MM.1S (cell line): ENCODE results near the gene EDC3.

Source experiments
- DNase-seq: peaks from one replicate; pipeline ENCODE4 v3.0.0-alpha.2; 2015
- H2AFZ ChIP-seq: fragments of 300-600 bp; sonication (generic); 2 replicates; pipeline ENCODE4 v1.6.0; 2016; ENCODE audit warnings: antibody characterized with exemption, low read length
- H3F3A ChIP-seq: fragments of 300-600 bp; sonication (generic); 2 replicates; pipeline ENCODE4 v1.6.1; 2016; ENCODE audit warnings: mild to moderate bottlenecking, antibody characterized with exemption, low read length, moderate library complexity, mixed read lengths; ENCODE audit not compliant: insufficient read depth
- H3K27ac ChIP-seq: fragments of 300-600 bp; sonication (generic); 2 replicates; pipeline ENCODE4 v1.5.1; 2016; ENCODE audit warnings: mild to moderate bottlenecking, low read length
- H3K27me3 ChIP-seq: fragments of 300-600 bp; sonication (generic); replicated peaks from 2 replicates; pipeline ENCODE4 v1.6.0; 2016; ENCODE audit warnings: low read length; ENCODE audit not compliant: insufficient read depth
- H3K36me3 ChIP-seq: fragments of 300-600 bp; sonication (generic); replicated peaks from 2 replicates; pipeline ENCODE4 v1.6.1; 2016; ENCODE audit warnings: mild to moderate bottlenecking, low read length, mixed read lengths; ENCODE audit not compliant: insufficient read depth
- H3K4me1 ChIP-seq: fragments of 300-600 bp; sonication (generic); 2 replicates; pipeline ENCODE4 v1.6.1; 2016; ENCODE audit warnings: low read length, mixed read lengths
- H3K4me2 ChIP-seq: fragments of 300-600 bp; sonication (generic); 2 replicates; pipeline ENCODE4 v1.6.0; 2016; ENCODE audit warnings: low read depth, low read length
- H3K4me3 ChIP-seq: fragments of 300-600 bp; sonication (generic); 2 replicates; pipeline ENCODE4 v1.5.1; 2016; ENCODE audit warnings: low read length, mixed read lengths
- H3K79me2 ChIP-seq: fragments of 300-600 bp; sonication (generic); 2 replicates; pipeline ENCODE4 v1.6.1; 2016; ENCODE audit warnings: mixed run types, low read length, mixed read lengths
- H3K9ac ChIP-seq: fragments of 300-600 bp; sonication (generic); 2 replicates; pipeline ENCODE4 v1.6.1; 2016; ENCODE audit warnings: low read length, mixed read lengths
- H3K9me2 ChIP-seq: fragments of 300-600 bp; sonication (generic); replicated peaks from 2 replicates; pipeline ENCODE4 v1.6.1; 2016; ENCODE audit warnings: mild to moderate bottlenecking, low read length, mixed read lengths; ENCODE audit not compliant: insufficient read depth
- H3K9me3 ChIP-seq: fragments of 300-600 bp; sonication (generic); replicated peaks from 2 replicates; pipeline ENCODE4 v1.6.1; 2016; ENCODE audit warnings: mild to moderate bottlenecking, low read length, mixed read lengths; ENCODE audit not compliant: insufficient read depth
- H4K20me1 ChIP-seq: fragments of 300-600 bp; sonication (generic); 2 replicates; pipeline ENCODE4 v1.6.1; 2016; ENCODE audit warnings: mild to moderate bottlenecking, low read length, moderate library complexity, mixed read lengths; ENCODE audit not compliant: insufficient read depth
- EZH2 ChIP-seq: fragments of 300-600 bp; sonication (generic); optimal IDR thresholded peaks from 2 replicates; pipeline ENCODE3; 2017; ENCODE audit warnings: low read depth, mild to moderate bottlenecking, antibody characterized with exemption, low read length, mixed read lengths
- EZH2phosphoT487 ChIP-seq: fragments of 300-600 bp; sonication (generic); IDR thresholded peaks from 2 replicates; pipeline ENCODE4 v1.6.1; 2018; ENCODE audit warnings: antibody characterized with exemption, low read length
- TF ChIP-seq, protein P1 (sequence below): fragments of 300-600 bp; sonication (generic); IDR thresholded peaks from 2 replicates; pipeline ENCODE4 v1.5.1; 2016; ENCODE audit warnings: antibody characterized with exemption, low read length, mixed read lengths

EDC3 gene

DNA sequence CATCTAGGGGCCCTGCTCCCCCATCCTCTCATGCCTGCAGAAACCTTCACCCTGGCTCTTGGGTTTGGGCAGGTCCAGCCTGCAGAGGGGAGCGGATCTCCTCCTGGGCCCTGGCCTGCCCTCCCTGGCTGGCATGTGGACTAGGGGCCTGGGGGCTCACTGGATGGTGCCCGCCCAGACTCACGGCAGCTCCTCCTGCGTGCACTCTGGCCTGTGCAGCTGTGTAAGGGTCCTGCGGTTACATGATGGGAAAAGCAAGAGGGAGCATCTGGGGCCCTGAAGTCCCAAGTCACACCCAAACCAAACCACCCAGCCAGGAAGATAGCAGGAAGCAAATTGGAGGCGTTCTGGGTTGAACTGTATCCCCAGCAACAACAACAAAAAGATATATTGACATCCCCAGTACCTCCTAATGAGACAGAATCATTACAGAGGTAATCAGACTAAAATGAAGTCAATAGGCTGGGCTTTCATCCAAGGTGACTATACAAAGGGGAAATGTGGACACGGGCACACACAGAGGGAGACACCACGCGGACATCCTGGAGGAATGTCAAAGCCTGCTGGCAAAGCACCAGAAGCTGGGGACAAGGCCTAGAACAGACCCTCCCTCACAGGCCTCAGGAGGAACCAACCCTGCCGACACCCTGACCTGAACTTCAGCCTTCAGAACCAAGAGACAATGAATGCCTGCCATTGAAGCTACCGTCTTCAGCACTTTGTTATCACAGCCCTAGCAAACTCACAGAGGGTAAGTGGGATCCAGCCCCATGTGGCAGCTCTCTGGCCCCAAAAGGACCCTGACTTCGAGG is 90.6 kb downstream of the EDC3 start:
- Histone ChIP-seq H3K9me3 (no peaks in the 10 kb centered on the region), H4K20me1 (no peaks in the 10 kb centered on the region), H3K27ac (no peak overlapping the region), H3F3A (no peaks in the 10 kb centered on the region), H3K4me3 (no peak overlapping the region), H3K4me2 (no peak overlapping the region), H3K4me1 (peaks cover 5% of the 10 kb centered on the region; the same call in 1 of the 2 replicates), H3K9ac (no peak overlapping the region), H3K27me3 (no peaks in the 10 kb centered on the region), H2AFZ (no peak overlapping the region), H3K36me3 (no peaks in the 10 kb centered on the region), H3K79me2 (no peaks in the 10 kb centered on the region), H3K9me2 (no peaks in the 10 kb centered on the region)
- TF ChIP-seq EZH2phosphoT487: no peak
- TF ChIP-seq, protein P1, sequence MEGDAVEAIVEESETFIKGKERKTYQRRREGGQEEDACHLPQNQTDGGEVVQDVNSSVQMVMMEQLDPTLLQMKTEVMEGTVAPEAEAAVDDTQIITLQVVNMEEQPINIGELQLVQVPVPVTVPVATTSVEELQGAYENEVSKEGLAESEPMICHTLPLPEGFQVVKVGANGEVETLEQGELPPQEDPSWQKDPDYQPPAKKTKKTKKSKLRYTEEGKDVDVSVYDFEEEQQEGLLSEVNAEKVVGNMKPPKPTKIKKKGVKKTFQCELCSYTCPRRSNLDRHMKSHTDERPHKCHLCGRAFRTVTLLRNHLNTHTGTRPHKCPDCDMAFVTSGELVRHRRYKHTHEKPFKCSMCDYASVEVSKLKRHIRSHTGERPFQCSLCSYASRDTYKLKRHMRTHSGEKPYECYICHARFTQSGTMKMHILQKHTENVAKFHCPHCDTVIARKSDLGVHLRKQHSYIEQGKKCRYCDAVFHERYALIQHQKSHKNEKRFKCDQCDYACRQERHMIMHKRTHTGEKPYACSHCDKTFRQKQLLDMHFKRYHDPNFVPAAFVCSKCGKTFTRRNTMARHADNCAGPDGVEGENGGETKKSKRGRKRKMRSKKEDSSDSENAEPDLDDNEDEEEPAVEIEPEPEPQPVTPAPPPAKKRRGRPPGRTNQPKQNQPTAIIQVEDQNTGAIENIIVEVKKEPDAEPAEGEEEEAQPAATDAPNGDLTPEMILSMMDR: no peak
- TF ChIP-seq EZH2: no peak
- no peak for DNase-seq

DNA sequence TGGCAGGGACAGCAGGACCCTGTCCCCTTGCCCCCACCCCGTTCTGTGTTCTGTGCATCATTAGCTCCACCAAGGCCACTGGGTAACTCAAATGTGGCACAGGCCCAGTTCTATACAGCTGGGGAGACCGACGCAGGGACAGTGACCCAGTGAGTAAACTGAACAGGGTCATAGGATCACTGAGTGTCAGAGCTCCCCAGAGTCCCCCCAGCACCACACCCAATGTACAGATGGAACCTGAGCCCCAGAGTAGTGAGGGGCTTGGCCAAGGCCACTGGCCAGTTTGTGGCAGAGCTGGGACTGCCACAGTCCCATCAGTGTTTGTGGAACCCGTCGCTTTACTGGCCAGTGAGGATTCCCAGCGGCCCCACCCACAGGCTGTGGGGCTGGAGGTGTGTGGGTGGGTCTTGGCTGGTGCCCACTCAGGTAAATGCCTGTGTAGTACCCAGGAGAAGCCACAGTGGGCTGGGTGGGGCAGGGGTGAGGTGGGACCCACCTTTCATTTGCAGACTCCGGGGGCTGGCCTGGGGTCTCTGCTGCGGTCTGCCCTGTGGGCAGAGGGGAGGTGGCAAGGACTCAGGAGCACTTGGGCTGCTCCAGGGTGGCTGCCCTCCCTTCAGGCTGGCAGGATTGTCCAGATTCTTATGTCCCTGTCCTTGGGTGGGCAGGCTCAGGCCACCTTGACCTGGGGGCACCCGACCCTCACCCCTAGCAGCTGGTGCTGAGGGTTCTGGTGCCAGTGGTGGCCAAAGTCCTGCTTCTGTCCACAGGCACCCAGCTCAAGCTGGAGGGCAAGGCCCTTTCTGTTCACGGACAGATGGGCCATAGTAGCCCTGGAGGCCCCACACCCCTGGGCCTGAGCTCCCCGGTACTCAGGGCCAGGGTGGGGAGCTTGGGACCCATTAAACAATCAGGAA is 91.8 kb downstream of the EDC3 start:
- no peak overlapping the region for H3K4me2 ChIP-seq
- no peak for DNase-seq
- H4K20me1 ChIP-seq: no peaks in the 10 kb centered on the region
- no peaks in the 10 kb centered on the region for H3K9me3 ChIP-seq
- no peak overlapping the region for H3K9ac ChIP-seq
- TF ChIP-seq, protein P1: no peak
- no peak overlapping the region for H3K27ac ChIP-seq
- no peaks in the 10 kb centered on the region for H3K27me3 ChIP-seq
- H3K36me3 ChIP-seq: no peaks in the 10 kb centered on the region
- H3F3A ChIP-seq: no peaks in the 10 kb centered on the region; the same call in 1 of the 2 replicates
- H2AFZ ChIP-seq: no peak overlapping the region
- no peaks in the 10 kb centered on the region for H3K9me2 ChIP-seq
- H3K79me2 ChIP-seq: peaks cover 8% of the 10 kb centered on the region
- H3K4me3 ChIP-seq: no peak overlapping the region
- H3K4me1 ChIP-seq: peaks cover 5% of the 10 kb centered on the region

DNA sequence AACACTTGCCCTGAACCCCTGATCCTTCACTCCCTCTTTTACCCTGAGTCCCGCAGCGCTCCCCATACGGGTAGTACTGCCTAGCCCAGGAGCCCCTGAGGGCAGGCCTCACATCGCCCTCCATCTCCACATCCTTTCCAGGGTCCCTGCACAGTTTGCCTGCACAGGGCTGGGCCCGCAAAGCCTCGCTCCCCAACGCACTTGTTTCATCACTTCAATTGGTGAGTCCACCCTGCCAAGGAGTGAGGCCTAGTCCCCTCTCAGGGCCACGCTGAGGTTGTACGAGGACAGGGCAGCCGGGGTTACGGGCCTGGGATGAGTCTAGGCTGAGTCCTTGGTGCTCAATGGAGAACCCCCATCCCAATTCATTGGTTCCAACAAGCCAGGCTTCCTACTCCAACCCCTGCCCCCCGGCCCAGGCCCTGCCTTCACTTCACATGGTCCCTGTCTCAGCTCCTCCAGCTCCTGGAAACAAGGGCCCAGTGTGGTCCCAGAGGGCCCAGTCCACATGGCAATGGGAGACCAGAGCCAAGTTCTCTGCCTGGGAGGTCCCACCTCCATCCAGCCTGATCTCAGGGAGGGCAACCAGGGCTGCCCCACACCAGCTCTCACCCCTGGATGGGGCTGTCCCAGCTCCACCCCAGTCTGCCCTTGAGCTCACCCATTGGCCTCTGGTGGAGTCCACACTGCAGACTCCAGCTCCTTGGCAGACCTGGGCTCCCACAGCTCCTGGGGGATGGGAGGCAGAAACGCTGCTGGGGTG is 92.6 kb downstream of the EDC3 start:
- Histone ChIP-seq H3K4me3 (no peak overlapping the region), H3K27me3 (no peaks in the 10 kb centered on the region), H4K20me1 (no peaks in the 10 kb centered on the region), H3K27ac (no peak overlapping the region), H3F3A (no peaks in the 10 kb centered on the region; the same call in 1 of the 2 replicates), H3K9ac (no peak overlapping the region), H3K9me3 (no peaks in the 10 kb centered on the region), H2AFZ (no peak overlapping the region), H3K36me3 (no peaks in the 10 kb centered on the region), H3K79me2 (peaks cover 12% of the 10 kb centered on the region), H3K9me2 (no peaks in the 10 kb centered on the region), H3K4me2 (no peak overlapping the region), H3K4me1 (peaks cover 5% of the 10 kb centered on the region)
- no peak for DNase-seq
- no peak for TF ChIP-seq EZH2
- TF ChIP-seq, protein P1: no peak
